Kidney (tissue), 14 donors: ENCODE results near the gene ARMS2. TPM values are rescaled to one million over a fixed set of nuclear protein-coding genes. Genes with fewer than 3 reads are reported as not detected.

Experiments
- DNase-seq, 5 donors: peaks; one replicate each; pipeline ENCODE4 v3.0.0-alpha.2; 2013 to 2020
- FAIRE-seq: peaks from 2 replicates; lab custom pipeline; 2012; peaks lifted over from hg19 to GRCh38; lab: Jason Lieb, UNC
- H3K27ac ChIP-seq, 2 donors: one replicate each; pipeline ENCODE4 v1.7.0; 2013; ENCODE audit warnings: low read depth in 2 of 2, low read length in 2 of 2, inconsistent platforms in 1 of 2
- H3K27me3 ChIP-seq: one replicate; pipeline ENCODE4 v1.7.1; 2013; ENCODE audit warnings: low read length, inconsistent platforms; ENCODE audit not compliant: control insufficient read depth, insufficient read depth
- H3K36me3 ChIP-seq, 3 donors: one replicate each; pipeline versions ENCODE4 v1.7.0 to v1.7.1; 2013; ENCODE audit warnings: low read length in 3 of 3, control low read depth in 1 of 3, inconsistent platforms in 1 of 3; ENCODE audit not compliant: insufficient read depth in 3 of 3, control insufficient read depth in 2 of 3
- H3K4me1 ChIP-seq, 3 donors: one replicate each; pipeline versions ENCODE4 v1.7.0 to v1.7.1; 2013; ENCODE audit warnings: low read length in 3 of 3, inconsistent platforms in 1 of 3, low read depth in 1 of 3; ENCODE audit not compliant: control insufficient read depth in 2 of 3, insufficient read depth in 2 of 3
- H3K4me3 ChIP-seq, 3 donors: one replicate each; pipeline versions ENCODE4 v1.7.0 to v1.8.1; 2013; ENCODE audit warnings: low read length in 3 of 3, control low read depth in 1 of 3, inconsistent platforms in 1 of 3
- H3K9ac ChIP-seq, 3 donors: one replicate each; pipeline versions ENCODE4 v1.7.0 to v1.7.1; 2013; ENCODE audit warnings: low read length in 3 of 3, control low read depth in 1 of 3, inconsistent platforms in 1 of 3
- H3K9me3 ChIP-seq, 3 donors: one replicate each; pipeline versions ENCODE4 v1.7.0 to v1.7.1; 2013; ENCODE audit warnings: low read length in 3 of 3, control low read depth in 1 of 3, inconsistent platforms in 1 of 3; ENCODE audit not compliant: control insufficient read depth in 2 of 3, insufficient read depth in 1 of 3
- CTCF ChIP-seq: IDR thresholded peaks from 3 replicates; pipeline ENCODE4 v1.5.1; 2012; ENCODE audit warnings: mild to moderate bottlenecking, moderate library complexity, borderline replicate concordance; ENCODE audit not compliant: insufficient read depth; ENCODE audit errors: extremely low read depth
- intact Hi-C: fragments of 100-400 bp; cut with DNase I; formaldehyde crosslinking; loops from one replicate; pipeline ENCODE4 v1.11.1; 2022
- polyA plus RNA-seq: library from polyadenylated mRNA; stranded (reverse); fragments of 350-450 nt; fragmentation: Illumina TruSeq; extraction: RNeasy Lipid Tissue Mini Kit (QIAGEN cat#74804); gene quantifications from one replicate; pipeline ENCODE4 v1.2.3, GENCODE V29; 2014; ENCODE audit warnings: low read depth, low replicate concordance; ENCODE audit not compliant: insufficient read depth
- total RNA-seq: library from RNA; stranded (reverse); fragmentation: NEBNext Ultra II Directional; extraction: Animal tissue kit (Norgen Biotek cat#: 25700); gene quantifications from one replicate; pipeline ENCODE4 v1.2.1, GENCODE V29; 2021
- donor health status: control.
- donor health status: control.
- donor health status: control.
- donor health status: control.
- donor health status: control.
- donor health status: DM: yes; HTN: yes; CAD: no.
- donor health status: Normal renal cell carcinoma (clear cell type).

The ARMS2 gene
- total and polyA plus RNA-seq, 2 donors from 2014 or later, result not detected

- intact Hi-C loops, result no loop called here
- no peak for FAIRE-seq
- H3K9ac ChIP-seq, result no peak overlapping the region
- peak overlapping the region in 2 of 3 donors; percentile 71 to 82 for H3K4me3 ChIP-seq
- peaks cover 0 to 14% (median 0%) of the 10 kb centered on the region in 3 donors for H3K4me1 ChIP-seq
- no peaks in the 10 kb centered on the region for H3K9me3 ChIP-seq
- H3K27me3 ChIP-seq, result peaks cover 2% of the 10 kb centered on the region
- DNase-seq, result peak in 1 of 5 donors; percentile 42
- no peak overlapping the region for H3K27ac ChIP-seq
- no peaks in the 10 kb centered on the region for H3K36me3 ChIP-seq
- TF ChIP-seq CTCF, result no peak
These were observed 9.2 kb downstream of the ARMS2 start for GRCh38 chr10:122463466-122464249.

- Histone ChIP-seq H3K9ac (no peak overlapping the region), H3K27me3 (no peaks in the 10 kb centered on the region), H3K36me3 (no peaks in the 10 kb centered on the region), H3K9me3 (no peaks in the 10 kb centered on the region), H3K27ac (no peak overlapping the region), H3K4me3 (no peak overlapping the region), H3K4me1 (peaks cover 0 to 14% (median 0%) of the 10 kb centered on the region in 3 donors)
- intact Hi-C loops, result no loop called here
- no peak for TF ChIP-seq CTCF
- DNase-seq (no peak), FAIRE-seq (no peak)
These were observed 9.7 kb downstream of the ARMS2 start for GRCh38 chr10:122464250-122464510.

- Histone ChIP-seq H3K27ac (no peak overlapping the region), H3K27me3 (no peaks in the 10 kb centered on the region), H3K4me1 (peaks cover 0 to 14% (median 0%) of the 10 kb centered on the region in 3 donors), H3K4me3 (no peak overlapping the region), H3K9ac (no peak overlapping the region), H3K36me3 (no peaks in the 10 kb centered on the region), H3K9me3 (no peaks in the 10 kb centered on the region)
- intact Hi-C loops, result no loop called here
- DNase-seq, result no peak
- no peak for FAIRE-seq
- TF ChIP-seq CTCF, result no peak
These were observed 10.1 kb downstream of the ARMS2 start for GRCh38 chr10:122464586-122464985.
